Neural progenitor cell (in vitro differentiated cells): ENCODE data around the gene EIF3D.

ENCODE experiments used
- CTCF ChIP-seq: fragments of 200-600 bp; sonication (generic); IDR thresholded peaks from 2 replicates; pipeline ENCODE4 v1.5.1; 2017; ENCODE audit warnings: antibody characterized with exemption, mild to moderate bottlenecking
- EZH2 ChIP-seq: fragments of 200-600 bp; sonication (generic); IDR thresholded peaks from 2 replicates; pipeline ENCODE4 v1.6.1; 2017; ENCODE audit warnings: antibody characterized with exemption, mild to moderate bottlenecking, moderate library complexity

- TF ChIP-seq CTCF: no peak
- no peak for TF ChIP-seq EZH2
These were observed 57.6 kb downstream of the EIF3D start for GRCh38 chr22:36471341-36471821.
